B cell (primary cell): ENCODE measurements around the gene ATF3. TPM values are rescaled to one million over a fixed set of nuclear protein-coding genes. Genes with fewer than 3 reads are reported as not detected.

Source experiments
- ATAC-seq: fragments of 200-7000 bp; cut with Tn5 transposase; one replicate; pipeline ENCODE4 v1.10.0; 2021; ENCODE audit warnings: low read depth, mild to moderate bottlenecking, moderate number of reproducible peaks, moderate library complexity
- CTCF ChIA-PET: fragments of 350-600 bp; sonication (Branson Sonifier 250); formaldehyde crosslinking; loops from one replicate; lab custom pipeline; 2021; ENCODE audit warnings: antibody characterized with exemption, inconsistent platforms; lab: Charles Lee
- POLR2A ChIA-PET: fragments of 350-600 bp; sonication (Branson Sonifier 250); formaldehyde crosslinking; loops from one replicate; lab custom pipeline; 2021; ENCODE audit warnings: antibody characterized with exemption; lab: Charles Lee
- DNase-seq: peaks from one replicate; pipeline ENCODE4 v3.0.0; 2013
- H2AFZ ChIP-seq: 2 replicates; pipeline ENCODE4 v1.6.1; 2012; ENCODE audit warnings: mild to moderate bottlenecking, low read depth, low read length; ENCODE audit not compliant: insufficient read depth, poor library complexity, severe bottlenecking
- H3K27ac ChIP-seq, 2 donors: 1 replicate in 1 of 2; 2 replicates in 1 of 2; pipeline ENCODE4 v1.5.1; 2012 to 2013; ENCODE audit warnings: low read length in 2 of 2, mild to moderate bottlenecking in 2 of 2, moderate library complexity in 1 of 2
- H3K27me3 ChIP-seq, 4 experiments: fragments of 200-600 bp in 1 of 4; sonication (generic) in 1 of 4; replicated peaks in 1 of 4; 1 replicate in 2 of 4; 2 replicates in 2 of 4; pipeline versions ENCODE4 v1.6.1 to v1.7.0; 2013 to 2016; ENCODE audit warnings: low read length in 3 of 4, mild to moderate bottlenecking in 2 of 4, mixed read lengths in 1 of 4, moderate library complexity in 1 of 4; ENCODE audit not compliant: insufficient read depth in 4 of 4, control insufficient read depth in 3 of 4; ENCODE audit errors: control extremely low read depth in 1 of 4
- H3K36me3 ChIP-seq, 2 experiments: replicated peaks in 1 of 2; 1 replicate in 1 of 2; 2 replicates in 1 of 2; pipeline versions ENCODE4 v1.6.1 to v1.7.1; 2013; ENCODE audit warnings: low read length in 1 of 2; ENCODE audit not compliant: insufficient read depth in 2 of 2, control insufficient read depth in 1 of 2; ENCODE audit errors: control extremely low read depth in 1 of 2, extremely low read depth in 1 of 2
- H3K4me1 ChIP-seq, 2 donors: fragments of 200-600 bp in 1 of 2; sonication (generic) in 1 of 2; 1 replicate in 1 of 2; 2 replicates in 1 of 2; pipeline versions ENCODE4 v1.5.1 to v1.6.1; 2013 to 2017; ENCODE audit warnings: low read length in 2 of 2; ENCODE audit not compliant: control insufficient read depth in 2 of 2, insufficient read depth in 2 of 2
- H3K4me2 ChIP-seq: replicated peaks from 2 replicates; pipeline ENCODE3; 2012; ENCODE audit warnings: mild to moderate bottlenecking, low read depth, low read length; ENCODE audit not compliant: poor library complexity, severe bottlenecking
- H3K4me3 ChIP-seq, 5 experiments: fragments of 200-600 bp in 1 of 5; sonication (generic) in 1 of 5; 1 replicate in 3 of 5; 2 replicates in 2 of 5; pipeline versions ENCODE4 v1.5.1 to v1.7.0; 2011 to 2016; ENCODE audit warnings: low read length in 4 of 5, mild to moderate bottlenecking in 4 of 5, low read depth in 2 of 5, control low read depth in 1 of 5, moderate library complexity in 1 of 5; ENCODE audit not compliant: insufficient read depth in 1 of 5; ENCODE audit errors: control extremely low read depth in 1 of 5, extremely low read depth in 1 of 5
- H3K79me2 ChIP-seq: fragments of 200-600 bp; sonication (generic); one replicate; pipeline ENCODE4 v1.6.0; 2016; ENCODE audit warnings: low read length; ENCODE audit not compliant: control insufficient read depth, insufficient read depth
- H3K9ac ChIP-seq: fragments of 200-600 bp; sonication (generic); 2 replicates; pipeline ENCODE4 v1.6.1; 2017; ENCODE audit warnings: mild to moderate bottlenecking, low read length, moderate library complexity
- H3K9me3 ChIP-seq, 3 donors: one replicate each; pipeline versions ENCODE4 v1.6.1 to v1.7.1; 2013; ENCODE audit warnings: low read length in 2 of 3; ENCODE audit not compliant: control insufficient read depth in 2 of 3, insufficient read depth in 1 of 3; ENCODE audit errors: control extremely low read depth in 1 of 3
- H4K20me1 ChIP-seq: 2 replicates; pipeline ENCODE4 v1.6.0; 2012; ENCODE audit warnings: mild to moderate bottlenecking, low read length; ENCODE audit not compliant: insufficient read depth, control insufficient read depth, poor library complexity, severe bottlenecking
- H3K27ac Mint-ChIP-seq: one replicate; pipeline ENCODE4 v1.8.0; 2021; ENCODE audit warnings: mixed read lengths
- H3K27me3 Mint-ChIP-seq: one replicate; pipeline ENCODE4 v1.8.0; 2021; ENCODE audit warnings: mixed read lengths
- H3K4me1 Mint-ChIP-seq: one replicate; pipeline ENCODE4 v1.8.0; 2021; ENCODE audit warnings: mixed read lengths
- H3K4me3 Mint-ChIP-seq: one replicate; pipeline ENCODE4 v1.8.0; 2021; ENCODE audit warnings: mixed read lengths
- H3K9me3 Mint-ChIP-seq: one replicate; pipeline ENCODE4 v1.8.0; 2022; ENCODE audit warnings: mixed read lengths; ENCODE audit not compliant: insufficient read depth
- EZH2 ChIP-seq: IDR thresholded peaks from 2 replicates; pipeline ENCODE4 v1.6.1; 2012; ENCODE audit warnings: borderline replicate concordance, low read depth, mild to moderate bottlenecking, moderate library complexity, low read length; ENCODE audit not compliant: insufficient read depth, poor library complexity, severe bottlenecking
- WGBS: methylation state at CpG from one replicate; pipeline ENCODE4 v1.1.5; 2013; ENCODE audit warnings: missing lambda C conversion rate; ENCODE audit not compliant: insufficient coverage; 5-methylcytosine and 5-hydroxymethylcytosine counted together
- intact Hi-C: fragments of 100-400 bp; cut with micrococcal nuclease; formaldehyde crosslinking; loops from one replicate; pipeline ENCODE4 v1.10.0; 2022
- polyA plus RNA-seq: library from polyadenylated mRNA; depleted of rRNA; stranded (reverse); fragments of >200 nt; gene quantifications from 2 replicates; pipeline ENCODE4 v1.2.3, GENCODE V29; 2012
- total RNA-seq, 2 donors: library from RNA; stranded (reverse); fragments of 120-200 nt in 1 of 2; gene quantifications; 1 replicate in 1 of 2; 2 replicates in 1 of 2; pipeline versions ENCODE4 v1.2.3 to v1.2.4, GENCODE V29; 2013 to 2022
- TF ChIP-seq, protein P1 (sequence below): fragments of 200-600 bp; IDR thresholded peaks from one replicate; pipeline ENCODE4 v1.8.0; 2022; ENCODE audit warnings: antibody characterized with exemption, mild to moderate bottlenecking

ATF3 gene
- total and polyA plus RNA-seq, 2 donors (not counting 1 experiment from before 2014, with no cell fraction given), result 4.5 to 42.3 TPM

DNA sequence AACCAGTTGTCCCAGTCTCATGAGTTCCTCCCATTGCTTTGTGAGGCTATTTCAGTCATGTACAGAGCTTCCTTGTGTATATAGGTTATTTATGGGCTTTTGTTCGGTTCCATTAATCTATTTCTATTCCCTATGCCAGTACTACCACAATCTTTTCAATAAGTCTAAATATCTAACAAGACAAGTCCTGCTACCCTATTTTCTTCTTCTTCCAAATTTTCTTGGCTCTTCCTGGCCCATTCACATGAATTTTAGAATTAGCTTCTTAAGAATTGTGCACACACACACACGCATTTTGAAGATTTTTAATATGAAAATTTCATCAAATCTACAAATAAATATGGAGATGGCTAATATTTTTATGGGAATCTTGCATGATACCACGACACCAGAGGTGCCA is 33.8 kb upstream of the ATF3 start:
- H3K27me3 ChIP-seq, result peaks cover 0 to 6% (median 2%) of the 10 kb centered on the region in 4 experiments
- no CpG with 5 or more reads among the region's 3 CpGs for WGBS
- H3K4me1 ChIP-seq, result no peaks in the 10 kb centered on the region
- no peaks in the 10 kb centered on the region for H4K20me1 ChIP-seq
- H3K4me1 Mint-ChIP-seq, result no peaks in the 10 kb centered on the region
- H3K4me3 Mint-ChIP-seq, result no peak overlapping the region
- H3K9me3 Mint-ChIP-seq, result no peaks in the 10 kb centered on the region
- CTCF ChIA-PET, result no interaction called here
- no peak overlapping the region for H3K4me2 ChIP-seq
- no peaks in the 10 kb centered on the region for H3K79me2 ChIP-seq
- ATAC-seq (no peak), DNase-seq (no peak)
- TF ChIP-seq EZH2, result no peak
- TF ChIP-seq, protein P1, sequence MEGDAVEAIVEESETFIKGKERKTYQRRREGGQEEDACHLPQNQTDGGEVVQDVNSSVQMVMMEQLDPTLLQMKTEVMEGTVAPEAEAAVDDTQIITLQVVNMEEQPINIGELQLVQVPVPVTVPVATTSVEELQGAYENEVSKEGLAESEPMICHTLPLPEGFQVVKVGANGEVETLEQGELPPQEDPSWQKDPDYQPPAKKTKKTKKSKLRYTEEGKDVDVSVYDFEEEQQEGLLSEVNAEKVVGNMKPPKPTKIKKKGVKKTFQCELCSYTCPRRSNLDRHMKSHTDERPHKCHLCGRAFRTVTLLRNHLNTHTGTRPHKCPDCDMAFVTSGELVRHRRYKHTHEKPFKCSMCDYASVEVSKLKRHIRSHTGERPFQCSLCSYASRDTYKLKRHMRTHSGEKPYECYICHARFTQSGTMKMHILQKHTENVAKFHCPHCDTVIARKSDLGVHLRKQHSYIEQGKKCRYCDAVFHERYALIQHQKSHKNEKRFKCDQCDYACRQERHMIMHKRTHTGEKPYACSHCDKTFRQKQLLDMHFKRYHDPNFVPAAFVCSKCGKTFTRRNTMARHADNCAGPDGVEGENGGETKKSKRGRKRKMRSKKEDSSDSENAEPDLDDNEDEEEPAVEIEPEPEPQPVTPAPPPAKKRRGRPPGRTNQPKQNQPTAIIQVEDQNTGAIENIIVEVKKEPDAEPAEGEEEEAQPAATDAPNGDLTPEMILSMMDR, result no peak
- intact Hi-C loops, result no loop called here
- POLR2A ChIA-PET, result no interaction called here
- no peak overlapping the region for H3K4me3 ChIP-seq
- H2AFZ ChIP-seq, result no peak overlapping the region
- no peaks in the 10 kb centered on the region for H3K9me3 ChIP-seq
- peaks cover 20% of the 10 kb centered on the region for H3K27me3 Mint-ChIP-seq
- no peak overlapping the region for H3K27ac Mint-ChIP-seq
- no peak overlapping the region for H3K9ac ChIP-seq
- H3K36me3 ChIP-seq, result no peaks in the 10 kb centered on the region
- H3K27ac ChIP-seq, result no peak overlapping the region

DNA sequence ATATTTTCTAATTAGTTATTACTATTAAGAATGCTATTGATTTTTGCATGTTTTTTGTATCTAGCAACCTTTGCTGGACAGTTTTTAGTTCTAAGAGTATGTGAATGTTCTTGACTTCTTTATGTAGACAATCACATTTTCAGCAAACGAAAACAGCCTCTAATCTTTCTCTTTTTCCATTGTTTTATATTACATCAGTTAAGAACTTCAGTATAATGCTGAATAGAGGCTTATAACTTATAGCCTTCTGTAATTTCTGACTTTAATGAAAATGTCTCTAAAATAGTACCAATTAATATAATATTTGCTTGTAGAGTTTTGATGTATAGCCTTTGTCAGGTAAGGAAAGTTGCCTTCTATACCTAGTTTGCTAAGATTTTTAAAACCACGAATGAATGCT is 33.2 kb upstream of the ATF3 start:
- Histone ChIP-seq H3K27ac (no peak overlapping the region), H3K9ac (no peak overlapping the region), H3K79me2 (no peaks in the 10 kb centered on the region), H3K4me3 (no peak overlapping the region), H4K20me1 (no peaks in the 10 kb centered on the region), H3K36me3 (no peaks in the 10 kb centered on the region), H2AFZ (no peak overlapping the region), H3K4me1 (no peaks in the 10 kb centered on the region), H3K9me3 (no peaks in the 10 kb centered on the region), H3K4me2 (no peak overlapping the region), H3K27me3 (peaks cover 0 to 6% (median 2%) of the 10 kb centered on the region in 4 experiments)
- no CpG with 5 or more reads among the region's 2 CpGs for WGBS
- POLR2A ChIA-PET, result no interaction called here
- ATAC-seq (no peak), DNase-seq (no peak)
- intact Hi-C loops, result no loop called here
- H3K9me3 Mint-ChIP-seq, result no peaks in the 10 kb centered on the region
- H3K27me3 Mint-ChIP-seq, result peaks cover 20% of the 10 kb centered on the region
- CTCF ChIA-PET, result no interaction called here
- TF ChIP-seq, protein P1, result no peak
- no peak for TF ChIP-seq EZH2
- H3K27ac Mint-ChIP-seq, result no peak overlapping the region
- H3K4me3 Mint-ChIP-seq, result no peak overlapping the region
- no peaks in the 10 kb centered on the region for H3K4me1 Mint-ChIP-seq
